KMS-11 (cell line): ENCODE measurements around the gene MRPL23.

Source experiments
- H2AFZ ChIP-seq: fragments of 200-600 bp; sonication (generic); 2 replicates; pipeline ENCODE4 v1.6.1; 2016; ENCODE audit warnings: antibody characterized with exemption, mixed run types, low read depth
- H3K27ac ChIP-seq: fragments of 200-600 bp; sonication (generic); 2 replicates; pipeline ENCODE4 v1.6.1; 2016; ENCODE audit warnings: mild to moderate bottlenecking, mixed run types
- H3K27me3 ChIP-seq: fragments of 200-600 bp; sonication (generic); 2 replicates; pipeline ENCODE4 v1.6.1; 2017; ENCODE audit warnings: mild to moderate bottlenecking, low read depth, mixed run types, moderate library complexity; ENCODE audit not compliant: insufficient read depth
- H3K36me3 ChIP-seq: fragments of 200-600 bp; sonication (generic); 2 replicates; pipeline ENCODE4 v1.6.1; 2017; ENCODE audit warnings: mild to moderate bottlenecking, mixed run types; ENCODE audit not compliant: insufficient read depth
- H3K4me1 ChIP-seq: fragments of 200-600 bp; sonication (generic); 2 replicates; pipeline ENCODE4 v1.6.1; 2016; ENCODE audit warnings: mild to moderate bottlenecking, low read depth, mixed run types; ENCODE audit not compliant: poor library complexity, severe bottlenecking
- H3K4me2 ChIP-seq: fragments of 200-600 bp; sonication (generic); 2 replicates; pipeline ENCODE4 v1.7.0; 2016; ENCODE audit warnings: mild to moderate bottlenecking, mixed run types
- H3K4me3 ChIP-seq: fragments of 200-600 bp; sonication (generic); IDR thresholded peaks from 2 replicates; pipeline ENCODE4 v1.6.1; 2017; ENCODE audit warnings: low read depth, low read length, mixed read lengths; ENCODE audit not compliant: insufficient read depth
- H3K79me2 ChIP-seq: fragments of 200-600 bp; sonication (generic); 2 replicates; pipeline ENCODE4 v1.6.1; 2016; ENCODE audit warnings: low read depth, mixed run types; ENCODE audit not compliant: insufficient read depth
- H3K9ac ChIP-seq: fragments of 200-600 bp; sonication (generic); 2 replicates; pipeline ENCODE4 v1.6.1; 2016; ENCODE audit warnings: mild to moderate bottlenecking, mixed run types
- H4K20me1 ChIP-seq: fragments of 200-600 bp; sonication (generic); 2 replicates; pipeline ENCODE4 v1.6.1; 2016; ENCODE audit warnings: mild to moderate bottlenecking, mixed run types; ENCODE audit not compliant: insufficient read depth
- CTCF ChIP-seq: fragments of 200-600 bp; sonication (generic); conservative IDR thresholded peaks from 2 replicates; pipeline ENCODE4 v1.6.1; 2017; ENCODE audit warnings: low read depth, mild to moderate bottlenecking, antibody characterized with exemption, low read length, moderate library complexity, mixed read lengths

Gene MRPL23

DNA sequence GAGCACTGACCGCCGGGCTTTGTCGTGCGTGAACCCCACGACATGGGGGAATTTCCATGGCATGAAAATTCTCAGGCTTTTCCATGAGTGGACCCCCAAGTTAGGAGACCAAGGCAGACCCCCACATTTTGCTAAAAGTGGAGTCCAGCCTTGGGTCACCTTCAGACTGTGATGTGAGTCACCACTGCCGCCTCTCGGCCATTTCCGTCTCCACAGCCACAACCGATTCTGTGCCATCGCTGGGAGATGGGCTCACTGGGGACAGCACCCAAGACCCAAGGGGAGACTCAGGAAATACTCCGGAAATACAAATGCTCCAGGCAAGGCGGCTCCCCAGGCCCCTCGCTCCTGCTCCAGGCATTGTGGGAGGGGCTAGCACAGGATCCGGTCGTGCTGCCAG lies 51.7 kb downstream of the MRPL23 start:
- no peak for TF ChIP-seq CTCF
- H3K4me3 ChIP-seq, result no peak overlapping the region
- no peak overlapping the region for H2AFZ ChIP-seq
- H3K4me2 ChIP-seq, result no peak overlapping the region
- H3K27ac ChIP-seq, result no peak overlapping the region
- H3K9ac ChIP-seq, result no peak overlapping the region
- no peaks in the 10 kb centered on the region for H3K4me1 ChIP-seq
- H3K27me3 ChIP-seq, result no peaks in the 10 kb centered on the region
- no peaks in the 10 kb centered on the region for H3K36me3 ChIP-seq
- no peaks in the 10 kb centered on the region for H3K79me2 ChIP-seq
- no peaks in the 10 kb centered on the region for H4K20me1 ChIP-seq

- Histone ChIP-seq H4K20me1 (no peaks in the 10 kb centered on the region), H3K27me3 (no peaks in the 10 kb centered on the region), H3K79me2 (no peaks in the 10 kb centered on the region), H2AFZ (no peak overlapping the region), H3K9ac (no peak overlapping the region), H3K27ac (no peak overlapping the region), H3K4me1 (no peaks in the 10 kb centered on the region), H3K36me3 (no peaks in the 10 kb centered on the region), H3K4me2 (no peak overlapping the region), H3K4me3 (no peak overlapping the region)
- no peak for TF ChIP-seq CTCF
Measured at GRCh38 chr11:2002042-2002776, 55.1 kb downstream of the MRPL23 start.

DNA sequence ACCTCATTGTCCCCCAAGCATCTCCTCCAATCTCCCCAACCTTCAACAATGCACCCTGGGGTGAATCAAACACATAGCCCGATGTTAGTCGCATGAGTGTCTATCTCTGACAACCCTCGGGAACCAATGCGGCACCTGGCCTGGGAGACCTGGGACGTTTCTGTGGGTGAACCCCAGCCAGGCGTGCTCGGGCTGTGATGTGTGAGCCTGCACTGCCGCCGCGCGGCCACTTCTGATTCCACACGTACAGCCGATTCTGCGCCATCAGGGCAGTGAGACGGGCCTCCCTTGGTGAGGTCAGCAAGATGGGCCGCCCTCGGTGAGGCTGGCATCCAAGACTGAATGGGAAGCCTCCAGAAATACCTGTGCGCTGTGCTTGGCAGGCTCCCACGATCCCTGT lies 55.7 kb downstream of the MRPL23 start:
- H3K4me2 ChIP-seq, result no peak overlapping the region
- no peaks in the 10 kb centered on the region for H3K36me3 ChIP-seq
- no peak overlapping the region for H3K9ac ChIP-seq
- H3K27me3 ChIP-seq, result no peaks in the 10 kb centered on the region
- H3K79me2 ChIP-seq, result no peaks in the 10 kb centered on the region
- no peak overlapping the region for H3K27ac ChIP-seq
- no peaks in the 10 kb centered on the region for H4K20me1 ChIP-seq
- H3K4me1 ChIP-seq, result no peaks in the 10 kb centered on the region
- H2AFZ ChIP-seq, result no peak overlapping the region
- TF ChIP-seq CTCF, result no peak
- H3K4me3 ChIP-seq, result no peak overlapping the region

- H3K9ac ChIP-seq, result no peak overlapping the region
- H3K4me3 ChIP-seq, result no peak overlapping the region
- H3K4me2 ChIP-seq, result no peak overlapping the region
- no peaks in the 10 kb centered on the region for H3K4me1 ChIP-seq
- no peaks in the 10 kb centered on the region for H3K27me3 ChIP-seq
- H4K20me1 ChIP-seq, result no peaks in the 10 kb centered on the region
- H3K27ac ChIP-seq, result no peak overlapping the region
- H2AFZ ChIP-seq, result no peak overlapping the region
- TF ChIP-seq CTCF, result no peak
- H3K79me2 ChIP-seq, result no peaks in the 10 kb centered on the region
- no peaks in the 10 kb centered on the region for H3K36me3 ChIP-seq
Measured at GRCh38 chr11:2004466-2004865, 57.3 kb downstream of the MRPL23 start.
